HG03039 (cell line): ENCODE measurements around the gene CHST3.
"Not testable (repeated sequence)": the region's sequence is repeated elsewhere in the genome, so short reads cannot be mapped to it uniquely, and the experiment has no call there.

ENCODE experiments used
- ATAC-seq: cut with Tn5 transposase; IDR thresholded peaks from one replicate; pipeline ENCODE4 v1.9.1; 2021; ENCODE audit warnings: mild to moderate bottlenecking, moderate library complexity; ENCODE audit not compliant: unreplicated experiment

Gene CHST3

DNA sequence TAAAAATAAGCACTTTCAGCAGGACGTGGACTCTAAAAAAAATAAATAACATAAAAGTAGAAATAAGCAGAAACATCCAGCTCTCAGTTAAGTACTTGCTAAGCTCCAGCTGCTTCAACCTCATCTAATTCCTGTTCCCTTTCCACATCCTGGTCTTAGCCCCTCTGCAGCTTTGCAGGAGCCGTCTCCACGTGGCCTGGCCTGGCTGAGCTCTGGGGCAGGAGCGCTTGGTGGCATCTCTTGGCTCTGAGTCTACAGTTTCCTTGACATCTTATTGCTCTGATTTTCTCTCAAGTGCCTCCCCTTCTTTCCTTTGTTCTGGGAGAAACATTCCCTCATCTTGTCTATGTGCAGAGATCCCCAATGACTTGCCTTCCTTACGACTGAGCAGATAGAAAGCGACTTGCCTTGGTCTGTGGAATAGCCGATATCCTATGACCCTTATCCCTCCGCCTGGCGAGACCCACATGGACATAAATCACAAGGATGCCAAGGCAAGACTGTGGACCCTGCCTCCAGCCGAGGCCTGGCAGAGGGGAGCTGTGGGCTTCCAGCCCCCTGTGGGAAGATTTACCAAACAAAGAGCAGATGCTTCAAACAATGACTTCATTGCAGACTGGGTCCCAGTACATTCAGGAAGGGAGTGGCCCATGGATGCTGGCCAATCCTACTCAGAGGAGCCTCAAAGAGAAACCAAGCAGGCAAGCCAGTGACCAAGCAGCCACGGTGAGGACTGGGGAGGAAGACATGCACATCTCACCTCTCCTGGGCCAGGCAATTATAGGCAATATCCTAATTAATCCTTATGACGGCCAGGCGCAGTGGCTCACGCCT lies 62.3 kb downstream of the CHST3 start:
- no peak for ATAC-seq

GRCh38 chr10:72027498-72027897 lies 63.3 kb downstream of the CHST3 start:
- no peak for ATAC-seq

GRCh38 chr10:72029414-72029813 lies 65.2 kb downstream of the CHST3 start:
- no peak for ATAC-seq

DNA sequence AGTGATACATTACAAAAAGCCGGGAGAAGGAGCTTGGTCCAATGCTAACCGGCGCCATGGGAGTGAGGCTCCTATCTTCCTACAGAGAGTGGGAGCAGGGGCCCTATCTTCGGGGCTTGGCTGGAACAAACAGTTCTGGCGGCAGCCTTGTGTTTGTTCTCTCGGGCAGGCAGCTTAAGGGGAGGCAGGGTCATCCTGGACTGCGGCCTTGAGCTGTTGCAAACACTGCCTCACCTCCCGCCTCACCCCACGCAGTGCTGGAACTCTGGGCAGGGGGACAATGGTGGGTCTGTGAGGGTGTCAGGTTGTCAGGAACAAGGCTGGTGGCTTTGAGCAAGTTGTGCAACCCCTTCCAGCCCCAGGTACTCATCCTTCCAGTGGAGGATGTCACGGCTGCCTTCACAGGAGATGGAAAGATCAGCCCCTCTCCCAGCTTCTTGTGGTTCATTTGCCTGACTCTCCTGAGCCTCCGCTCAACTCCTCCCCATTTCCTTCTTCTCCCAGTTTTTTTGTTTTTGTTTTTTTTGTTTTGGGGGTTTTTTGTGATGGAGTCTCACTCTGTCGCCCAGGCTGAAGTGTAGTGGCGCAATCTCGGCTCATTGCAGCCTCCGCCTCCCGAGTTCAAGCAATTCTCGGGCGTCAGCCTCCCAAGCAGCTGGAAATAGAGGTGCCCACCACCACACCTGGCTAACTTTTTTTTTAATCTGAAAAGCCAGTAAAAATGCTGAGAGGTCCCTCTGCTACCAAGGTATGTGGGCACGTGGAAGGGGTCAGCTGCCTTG lies 66.8 kb downstream of the CHST3 start:
- no peak for ATAC-seq

DNA sequence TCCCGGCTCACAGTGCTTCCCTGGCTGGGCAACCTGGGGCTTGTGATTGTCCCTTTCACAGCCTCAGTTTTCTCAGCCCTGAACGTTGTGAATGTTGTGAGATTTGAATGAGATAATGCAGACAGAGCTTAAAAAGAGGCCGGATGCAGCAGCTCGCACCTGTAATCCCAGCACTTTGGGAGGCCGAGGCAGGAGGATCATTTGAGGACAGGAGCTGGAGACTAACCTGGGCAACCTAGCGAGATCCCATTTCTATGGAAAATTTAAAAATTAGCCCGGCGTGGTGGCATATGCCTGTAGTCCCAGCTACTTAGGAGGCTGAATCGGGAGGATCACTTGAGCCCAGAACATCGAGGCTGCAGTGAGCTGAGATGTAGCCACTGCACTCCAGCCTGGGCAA lies 67.5 kb downstream of the CHST3 start:
- no peak for ATAC-seq

DNA sequence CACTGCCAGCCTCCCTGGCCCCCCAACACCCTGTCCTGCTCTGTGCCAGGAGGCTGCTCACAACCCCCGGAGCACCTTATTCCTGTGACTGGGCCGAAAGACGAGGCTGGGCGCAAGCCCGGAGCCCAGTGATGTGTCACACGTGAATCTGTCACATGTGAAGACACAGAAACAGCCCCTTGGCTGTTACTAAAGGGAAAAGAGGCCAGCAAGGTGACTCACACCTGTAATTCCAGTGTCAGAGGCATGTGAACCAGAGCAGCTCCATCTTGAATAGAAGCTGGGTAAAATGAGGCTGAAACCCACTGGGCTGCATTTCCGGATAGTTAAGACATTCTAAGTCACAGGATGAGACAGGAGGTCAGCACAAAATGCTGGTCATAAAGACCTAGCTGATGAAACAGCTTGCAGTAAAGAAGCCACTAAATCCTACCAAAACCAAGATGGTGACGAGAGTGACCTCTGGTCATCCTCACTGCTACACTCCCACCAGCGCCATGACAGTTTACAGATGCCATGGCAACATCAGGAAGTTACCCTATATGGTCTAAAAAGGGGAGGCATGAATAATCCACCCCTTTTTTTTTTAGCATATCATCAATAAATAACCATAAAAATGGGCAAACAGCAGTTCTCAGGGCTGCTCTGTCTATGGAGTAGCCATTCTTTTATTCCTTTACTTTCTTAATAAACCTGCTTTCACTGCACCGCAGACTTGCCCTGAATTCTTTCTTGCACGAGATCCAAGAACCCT lies 68.4 kb downstream of the CHST3 start:
- ATAC-seq = not testable (repeated sequence)

DNA sequence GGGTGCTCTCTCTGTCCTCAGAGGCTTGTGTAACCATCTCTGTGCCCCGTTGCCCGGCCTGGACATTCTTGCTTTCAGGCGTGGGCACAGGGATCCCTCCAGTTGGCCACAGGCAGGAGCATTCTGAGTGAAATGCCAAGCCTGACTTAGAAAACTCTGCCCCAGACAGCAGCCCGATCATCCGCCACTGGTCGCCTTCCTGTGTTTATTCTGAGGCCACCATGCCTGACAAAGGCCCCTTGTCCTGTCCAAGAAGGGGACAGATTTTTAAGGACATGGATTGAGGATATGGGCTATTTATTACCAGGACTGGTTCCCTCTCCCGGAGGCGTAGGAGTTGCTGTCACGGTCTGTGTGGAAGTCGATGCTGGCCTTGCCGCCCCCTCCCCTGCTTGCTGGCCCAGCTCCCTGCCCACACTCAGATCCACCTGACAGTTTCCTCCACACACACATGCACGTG lies 69.9 kb downstream of the CHST3 start:
- no peak for ATAC-seq

DNA sequence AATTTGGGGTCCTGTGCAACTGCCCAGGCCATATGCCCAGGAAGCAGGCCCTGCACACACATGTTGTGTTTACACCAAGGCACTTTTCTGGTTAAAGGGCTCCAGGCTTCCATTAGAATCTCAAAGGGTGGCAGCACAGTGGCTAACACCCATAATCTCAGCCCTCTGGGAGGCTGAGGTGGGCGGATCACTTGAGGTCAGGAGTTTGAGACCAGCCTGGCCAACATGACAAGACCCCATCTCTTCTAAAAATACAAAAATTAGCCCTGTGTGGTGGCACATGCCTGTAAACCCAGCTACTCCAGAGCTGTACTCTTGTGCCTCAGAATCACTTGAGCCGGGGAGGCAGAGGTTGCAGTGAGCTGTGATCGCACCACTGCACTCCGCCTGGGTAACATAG lies 70.6 kb downstream of the CHST3 start:
- ATAC-seq = no peak

GRCh38 chr10:72035252-72035887 lies 71.2 kb downstream of the CHST3 start:
- no peak for ATAC-seq

DNA sequence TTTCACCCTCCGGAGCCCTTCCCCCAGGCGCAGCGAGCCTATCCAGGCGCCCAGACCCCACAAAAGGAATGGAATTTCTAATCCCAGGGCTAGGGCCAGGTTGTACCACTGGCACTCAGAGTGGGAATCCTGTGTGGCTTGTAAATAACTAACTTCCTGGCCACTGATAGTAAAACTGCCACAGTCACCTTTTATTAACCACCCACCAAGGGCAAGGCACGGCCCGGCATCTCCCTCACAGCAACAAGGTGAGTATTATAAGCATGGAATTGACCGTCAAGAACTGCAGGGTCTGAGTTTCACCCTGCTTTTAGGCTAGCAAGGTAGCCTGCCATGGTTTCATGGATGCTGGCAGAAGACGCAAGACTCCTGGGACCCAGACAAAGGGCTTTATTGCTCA lies 73.1 kb downstream of the CHST3 start:
- ATAC-seq = no peak

- no peak for ATAC-seq
Measured at GRCh38 chr10:72037811-72038210, 73.6 kb downstream of the CHST3 start.

DNA sequence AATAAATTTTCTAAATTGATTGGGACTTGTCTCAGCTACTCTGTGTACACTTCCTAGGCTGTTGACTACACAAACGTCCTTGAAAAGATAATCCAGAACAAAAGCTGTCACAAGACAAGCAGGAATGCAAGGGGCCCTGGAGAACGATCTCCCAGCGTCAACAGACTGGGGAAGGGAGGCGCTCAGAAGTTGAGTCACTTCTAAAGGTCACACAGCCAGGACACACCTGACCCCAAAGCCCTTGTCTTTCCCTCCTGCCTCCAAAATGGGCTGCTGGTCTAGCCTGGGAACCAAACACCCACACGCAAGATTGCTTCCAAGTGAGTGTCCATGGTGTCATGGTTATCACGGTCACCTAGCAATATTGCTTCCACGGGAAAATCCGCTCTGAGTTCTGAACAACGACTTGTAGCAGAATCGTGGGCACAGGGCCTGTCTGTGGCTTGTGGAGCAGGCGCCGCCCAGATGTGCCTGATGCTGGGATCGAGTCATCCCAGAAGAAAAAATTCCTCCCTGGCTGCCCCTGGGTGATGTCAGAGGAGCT lies 74.3 kb downstream of the CHST3 start:
- no peak for ATAC-seq

- no peak for ATAC-seq
Measured at GRCh38 chr10:72039377-72039776, 75.2 kb downstream of the CHST3 start.

DNA sequence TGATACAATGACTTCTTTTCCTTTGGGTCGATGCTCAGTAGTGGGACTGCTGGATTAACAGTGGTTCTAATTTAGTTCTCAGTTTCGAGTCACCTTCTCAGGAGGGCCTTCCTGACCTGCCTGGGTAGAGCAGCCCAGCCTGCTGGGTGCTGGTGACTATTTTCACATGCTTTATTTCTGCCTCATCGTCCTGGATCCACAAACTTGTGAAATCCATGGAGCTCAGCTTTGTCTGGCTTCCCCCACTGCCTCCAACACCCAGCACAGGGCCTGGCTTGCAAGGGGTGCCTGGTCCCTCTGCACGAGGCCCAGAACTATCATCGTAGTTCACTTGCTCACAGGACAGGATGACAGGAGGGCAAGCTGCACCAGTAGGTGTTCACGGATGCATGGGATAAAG lies 77.3 kb downstream of the CHST3 start:
- no peak for ATAC-seq

- ATAC-seq = no peak
Measured at GRCh38 chr10:72043016-72043834, 79.0 kb downstream of the CHST3 start.

DNA sequence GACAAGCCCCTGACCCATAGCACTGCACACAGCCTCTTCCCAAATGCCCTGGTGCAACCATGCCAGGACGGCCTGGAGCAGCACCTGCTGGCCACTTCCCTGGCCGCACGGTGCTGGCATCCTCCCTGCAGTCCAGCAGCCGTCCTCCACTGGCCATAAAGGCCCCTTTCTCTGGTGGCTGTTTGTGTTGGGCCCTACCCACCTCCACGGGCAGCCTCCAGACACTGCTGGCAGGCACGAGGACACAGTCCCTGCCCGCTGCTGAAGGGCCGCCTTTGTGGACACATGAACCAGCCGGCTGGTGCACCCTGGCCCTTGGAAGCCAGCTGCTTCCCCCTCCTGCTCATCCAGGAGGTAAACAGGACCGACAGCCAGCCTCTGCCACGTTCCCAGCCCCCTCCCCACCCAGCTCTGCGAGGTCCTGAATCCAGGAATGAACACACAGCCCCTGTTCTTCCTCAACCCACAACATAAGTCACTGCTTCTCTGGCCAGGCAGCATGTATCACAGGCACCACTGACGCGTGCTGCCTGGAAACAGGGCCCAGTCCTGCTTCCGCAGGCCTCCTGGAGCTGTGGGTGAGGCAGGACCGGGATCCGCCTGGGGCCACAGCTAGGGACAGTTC lies 80.3 kb downstream of the CHST3 start:
- no peak for ATAC-seq

DNA sequence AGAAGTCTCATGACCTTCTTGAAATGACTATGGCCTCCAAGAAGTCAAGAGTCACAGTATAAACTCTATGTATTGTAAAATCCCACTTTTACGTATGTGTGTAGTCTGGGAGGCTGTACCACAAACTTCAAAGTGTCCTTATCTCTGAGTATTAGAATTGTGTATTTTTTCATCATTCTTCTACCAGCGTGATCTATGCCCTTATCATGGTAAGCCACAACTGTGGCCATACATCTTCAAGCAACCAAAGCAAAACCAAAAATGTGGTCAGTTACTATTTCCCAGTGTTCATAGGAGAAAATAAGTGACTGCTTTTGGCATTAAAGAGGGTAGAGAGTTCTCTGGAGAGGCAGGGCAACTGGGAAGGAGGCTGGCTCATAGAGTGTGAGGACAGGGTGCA lies 81.4 kb downstream of the CHST3 start:
- no peak for ATAC-seq

DNA sequence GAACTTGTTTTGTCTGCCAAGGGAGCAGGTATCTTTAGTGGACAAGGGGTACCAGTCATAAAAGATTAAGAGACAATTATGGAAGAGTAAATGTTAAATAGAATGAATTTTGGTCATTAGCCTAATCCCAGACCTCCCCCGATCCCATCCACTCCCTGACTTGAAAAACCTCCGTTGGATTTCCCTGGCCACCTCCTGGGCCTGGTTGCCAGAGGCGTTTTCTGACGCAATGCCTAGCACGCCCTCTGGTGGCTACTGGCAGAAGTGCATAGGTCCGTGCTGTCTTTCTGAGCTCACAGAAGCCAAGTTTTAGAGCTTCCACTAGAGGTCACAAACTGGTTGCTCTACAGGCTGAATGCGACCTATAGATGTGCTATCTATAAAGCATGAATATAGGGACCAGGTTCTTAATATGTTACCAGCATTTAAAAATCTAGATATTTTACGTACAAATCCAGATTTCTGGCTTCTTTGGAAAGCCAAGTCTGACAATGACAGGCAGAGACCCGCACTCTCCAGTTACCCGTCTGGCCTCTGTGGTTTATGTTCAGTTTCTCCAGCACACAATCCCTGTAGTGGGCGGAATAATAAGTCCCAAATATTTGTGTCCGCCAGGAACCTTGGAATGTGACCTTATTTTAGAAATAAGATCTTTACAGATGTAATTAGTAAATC lies 84.4 kb downstream of the CHST3 start:
- ATAC-seq = no peak

DNA sequence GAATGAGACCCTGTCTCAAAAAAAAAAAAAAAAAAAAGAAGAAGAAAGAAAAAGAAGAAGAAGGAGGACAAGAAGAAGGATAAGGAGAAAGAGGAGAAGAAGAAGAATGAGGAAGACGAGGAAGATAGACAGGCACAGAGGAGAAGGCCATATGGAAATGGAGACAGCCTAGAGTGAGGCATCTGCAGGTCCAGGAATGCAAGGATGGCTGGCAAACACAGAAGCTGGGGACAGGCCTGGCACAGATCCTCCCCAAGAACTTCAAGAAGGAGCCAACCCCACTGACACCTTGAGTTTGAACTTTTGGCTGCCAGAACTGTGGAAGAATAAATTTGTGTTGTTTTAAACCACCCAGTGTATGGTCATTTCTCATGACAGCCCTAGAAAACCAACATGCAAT lies 85.3 kb downstream of the CHST3 start:
- no peak for ATAC-seq
